ENCODE measurements around the gene PSMD3. TPM values are rescaled to one million over a fixed set of nuclear protein-coding genes. Genes with fewer than 3 reads are reported as not detected.

Gene PSMD3
- total and polyA plus RNA-seq, 4 donors: 56.2 to 105 (median 84.8) TPM

- Histone ChIP-seq H3K27ac (ENCODE audit: low read depth in 1 of 2, low read length in 1 of 2) (peak overlapping the region in 1 of 2 donors; percentile 82), H3K4me3 (no peak overlapping the region), H3K9me3 (ENCODE audit: control insufficient read depth in 4 of 4, insufficient read depth in 3 of 4, low read length in 3 of 4) (no peaks in the 10 kb centered on the region), H3K4me1 (ENCODE audit: control insufficient read depth in 5 of 5, insufficient read depth in 5 of 5, low read length in 5 of 5) (peaks cover 0 to 53% (median 15%) of the 10 kb centered on the region in 5 donors), H3K36me3 (ENCODE audit: control insufficient read depth in 4 of 4, insufficient read depth in 4 of 4, low read length in 4 of 4) (peaks cover 0 to 5% (median 1%) of the 10 kb centered on the region in 4 donors), H3K9ac (ENCODE audit: insufficient read depth in 1 of 2, low read length in 2 of 2) (peak overlapping the region in 1 of 2 donors; percentile 26), H3K27me3 (ENCODE audit: control insufficient read depth in 3 of 3, insufficient read depth in 3 of 3, low read length in 2 of 3) (no peaks in the 10 kb centered on the region)
- WGBS, 2 donors: 35 to 53% methylated on average over 18 of the region's 18 CpGs
- ATAC-seq (ENCODE audit: insufficient read depth, low FRiP score): no peak
- DNase-seq: peak in 1 of 3 donors; percentile 40
- TF ChIP-seq CTCF (IDR thresholded peaks at IDR 0.05; ENCODE audit: control extremely low read depth, extremely low read depth): no peak
Measured at GRCh38 chr17:40014375-40014980, 33.9 kb downstream of the PSMD3 start.

- Histone ChIP-seq H3K4me3 (peak within 1 kb of the TSS; percentile 4), H3K4me1 (ENCODE audit: control insufficient read depth in 5 of 5, insufficient read depth in 5 of 5, low read length in 5 of 5) (peaks cover 0 to 58% (median 16%) of the 10 kb centered on the region in 5 donors), H3K9me3 (ENCODE audit: control insufficient read depth in 4 of 4, insufficient read depth in 3 of 4, low read length in 3 of 4) (no peaks in the 10 kb centered on the region), H3K27ac (ENCODE audit: low read depth in 1 of 2, low read length in 1 of 2) (peak within 1 kb of the TSS in 1 of 2 donors; percentile 82), H3K9ac (ENCODE audit: insufficient read depth in 1 of 2, low read length in 2 of 2) (peak within 1 kb of the TSS in 1 of 2 donors; percentile 26), H3K36me3 (ENCODE audit: control insufficient read depth in 4 of 4, insufficient read depth in 4 of 4, low read length in 4 of 4) (peaks cover 2 to 14% (median 6%) of the 10 kb centered on the region in 4 donors), H3K27me3 (ENCODE audit: control insufficient read depth in 3 of 3, insufficient read depth in 3 of 3, low read length in 2 of 3) (no peaks in the 10 kb centered on the region)
- DNase-seq: peak; percentile 42 to 58 (median 56)
- 34 to 37% methylated on average over 20 of the region's 20 CpGs for WGBS, 2 donors
- TF ChIP-seq CTCF (IDR thresholded peaks at IDR 0.05; ENCODE audit: control extremely low read depth, extremely low read depth): no peak
- ATAC-seq (ENCODE audit: insufficient read depth, low FRiP score): no peak
Measured at GRCh38 chr17:40015005-40015997, 34.7 kb downstream of the PSMD3 start, which contains the start of gene CSF3. Gene CSF3 (plus strand): TSS chr17:40015440. CDS start chr17:40015475, 35 bp downstream.

GRCh38 chr17:40015998-40016985 is 35.7 kb downstream of the PSMD3 start:
- Histone ChIP-seq H3K9me3 (ENCODE audit: control insufficient read depth in 4 of 4, insufficient read depth in 3 of 4, low read length in 3 of 4) (no peaks in the 10 kb centered on the region), H3K4me1 (ENCODE audit: control insufficient read depth in 5 of 5, insufficient read depth in 5 of 5, low read length in 5 of 5) (peaks cover 0 to 58% (median 18%) of the 10 kb centered on the region in 5 donors), H3K4me3 (peak overlapping the region; percentile 4), H3K36me3 (ENCODE audit: control insufficient read depth in 4 of 4, insufficient read depth in 4 of 4, low read length in 4 of 4) (peaks cover 2 to 14% (median 8%) of the 10 kb centered on the region in 4 donors), H3K27ac (ENCODE audit: low read depth in 1 of 2, low read length in 1 of 2) (peak overlapping the region in 1 of 2 donors; percentile 80), H3K9ac (ENCODE audit: insufficient read depth in 1 of 2, low read length in 2 of 2) (no peak overlapping the region), H3K27me3 (ENCODE audit: control insufficient read depth in 3 of 3, insufficient read depth in 3 of 3, low read length in 2 of 3) (no peaks in the 10 kb centered on the region)
- WGBS, 2 donors: 72 to 81% methylated on average over 26 of the region's 26 CpGs
- TF ChIP-seq CTCF (IDR thresholded peaks at IDR 0.05; ENCODE audit: control extremely low read depth, extremely low read depth): no peak
- ATAC-seq (ENCODE audit: insufficient read depth, low FRiP score): no peak
- DNase-seq: peak in 1 of 3 donors; percentile 13
